GM12872 (cell line): ENCODE measurements around the gene SIGLEC6.

Source experiments
- CTCF ChIP-seq: IDR thresholded peaks from 3 replicates; pipeline ENCODE4 v1.5.1; 2011; ENCODE audit warnings: low read depth, mild to moderate bottlenecking, low read length, moderate library complexity; ENCODE audit not compliant: insufficient read depth

Gene SIGLEC6

GRCh38 chr19:51470966-51471365 lies 60.5 kb downstream of the SIGLEC6 start:
- no peak for TF ChIP-seq CTCF

GRCh38 chr19:51469629-51470028 lies 61.8 kb downstream of the SIGLEC6 start:
- TF ChIP-seq CTCF: no peak

GRCh38 chr19:51469162-51469561 lies 62.3 kb downstream of the SIGLEC6 start:
- no peak for TF ChIP-seq CTCF

GRCh38 chr19:51468545-51468920 lies 62.9 kb downstream of the SIGLEC6 start:
- no peak for TF ChIP-seq CTCF

GRCh38 chr19:51467864-51468544 lies 63.5 kb downstream of the SIGLEC6 start:
- TF ChIP-seq CTCF: no peak
